Measurements from ENCODE around the gene PGAP6.
"Not testable (repeated sequence)": the region's sequence is repeated elsewhere in the genome, so short reads cannot be mapped to it uniquely, and the experiment has no call there.

DNA sequence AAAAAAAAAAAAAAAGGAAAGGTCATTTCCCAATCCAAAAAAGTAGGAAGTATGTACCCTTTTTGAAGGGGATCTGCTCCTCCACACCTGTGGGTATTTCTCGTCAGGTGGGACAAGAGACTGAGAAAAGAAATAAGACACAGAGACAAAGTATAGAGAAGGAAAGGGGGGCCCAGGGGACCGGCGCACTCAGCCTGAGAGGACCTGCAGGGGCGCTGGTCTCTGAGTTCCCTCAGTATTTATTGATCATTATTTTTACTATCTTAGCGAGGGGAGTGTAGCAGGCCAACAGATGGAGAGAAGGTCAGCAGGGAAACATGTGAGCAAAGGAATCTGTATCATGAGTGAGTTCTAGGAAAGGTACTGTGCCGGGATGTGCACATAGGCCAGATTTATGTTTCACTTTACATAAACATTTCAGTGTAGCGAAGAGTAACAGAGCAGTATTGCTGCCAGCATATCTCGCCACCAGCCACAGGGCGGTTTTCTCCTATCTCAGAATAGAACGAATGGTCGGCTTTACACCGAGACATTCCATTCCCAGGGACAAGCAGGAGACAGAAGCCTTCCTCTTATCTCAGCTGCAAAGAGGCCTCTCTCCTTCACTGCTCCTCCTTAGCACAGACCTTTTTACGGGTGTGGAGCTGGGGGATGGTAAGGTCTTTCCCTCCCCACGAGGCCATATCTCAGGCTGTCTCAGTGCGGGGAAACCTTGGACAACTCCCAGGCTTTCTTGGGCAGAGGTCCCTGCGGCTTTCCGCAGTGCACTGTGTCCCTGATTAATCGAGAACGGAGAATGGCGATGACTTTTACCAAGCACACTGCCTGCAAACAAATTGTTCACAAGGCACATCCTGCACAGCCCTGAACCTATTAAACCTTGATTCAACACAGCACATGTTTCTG, 6.2 kb upstream of the PGAP6 start:
- not testable (repeated sequence) for TF ChIP-seq CTCF, POLR2A (IDR thresholded peaks at IDR 0.05)
